RKO (cell line): ENCODE data around the gene CGNL1.

Experiments used
- DNase-seq: peaks from one replicate; pipeline ENCODE4 v3.0.0-alpha.2; 2016; ENCODE audit warnings: low spot score

Gene CGNL1

GRCh38 chr15:57456559-57456958, 80.3 kb downstream of the CGNL1 start:
- DNase-seq: no peak

- DNase-seq: no peak
These were observed 81.4 kb downstream of the CGNL1 start for GRCh38 chr15:57457726-57458125.

GRCh38 chr15:57458356-57458781, 82.1 kb downstream of the CGNL1 start:
- DNase-seq: no peak

- no peak for DNase-seq
These were observed 84.0 kb downstream of the CGNL1 start for GRCh38 chr15:57460208-57460816.

GRCh38 chr15:57461541-57461940, 85.2 kb downstream of the CGNL1 start:
- DNase-seq: no peak

- DNase-seq: peak; percentile 19
These were observed 86.1 kb downstream of the CGNL1 start for GRCh38 chr15:57462381-57462780.

GRCh38 chr15:57463360-57463759, 87.1 kb downstream of the CGNL1 start:
- DNase-seq: no peak

GRCh38 chr15:57464480-57464879, 88.2 kb downstream of the CGNL1 start:
- no peak for DNase-seq

GRCh38 chr15:57468486-57468885, 92.2 kb downstream of the CGNL1 start:
- no peak for DNase-seq

- DNase-seq: no peak
These were observed 94.2 kb downstream of the CGNL1 start for GRCh38 chr15:57470543-57470942.

- no peak for DNase-seq
These were observed 96.6 kb downstream of the CGNL1 start for GRCh38 chr15:57472861-57473260.

GRCh38 chr15:57476533-57476975, 100.2 kb downstream of the CGNL1 start:
- DNase-seq: no peak

- DNase-seq: no peak
These were observed 101.6 kb downstream of the CGNL1 start for GRCh38 chr15:57477736-57478522.

GRCh38 chr15:57479005-57479404, 102.7 kb downstream of the CGNL1 start:
- no peak for DNase-seq

GRCh38 chr15:57481038-57481705, 104.9 kb downstream of the CGNL1 start:
- DNase-seq: no peak

- DNase-seq: peak; percentile 87
These were observed 109.6 kb downstream of the CGNL1 start for GRCh38 chr15:57485869-57486268.

- DNase-seq: no peak
These were observed 110.5 kb downstream of the CGNL1 start for GRCh38 chr15:57486833-57487232.

- DNase-seq: no peak
These were observed 112.8 kb downstream of the CGNL1 start for GRCh38 chr15:57489122-57489521.

GRCh38 chr15:57493351-57493750, 117.0 kb downstream of the CGNL1 start:
- no peak for DNase-seq

- no peak for DNase-seq
These were observed 118.3 kb downstream of the CGNL1 start for GRCh38 chr15:57494581-57494980.

- DNase-seq: no peak
These were observed 118.7 kb downstream of the CGNL1 start for GRCh38 chr15:57495041-57495440.

- DNase-seq: no peak
These were observed 119.4 kb downstream of the CGNL1 start for GRCh38 chr15:57495554-57496165.

- DNase-seq: no peak
These were observed 120.3 kb downstream of the CGNL1 start for GRCh38 chr15:57496594-57496945.
